H1 (cell line): ENCODE data around the gene DSTN. TPM values are rescaled to one million over a fixed set of nuclear protein-coding genes. Genes with fewer than 3 reads are reported as not detected.

Experiments
- CTCF ChIA-PET: fragments of 300-600 bp; sonication (Branson Sonifier 250); formaldehyde crosslinking; loops from one replicate; lab custom pipeline; 2021; ENCODE audit not compliant: partially characterized antibody; lab: Charles Lee
- POLR2A ChIA-PET: fragments of 300-600 bp; sonication (Branson Sonifier 250); formaldehyde crosslinking; loops from one replicate; lab custom pipeline; 2021; ENCODE audit warnings: inconsistent platforms; ENCODE audit not compliant: partially characterized antibody; lab: Charles Lee
- DNase-seq, 2 experiments: peaks; one replicate each; pipeline versions ENCODE4 v3.0.0 to v3.0.0-alpha.2; 2010 to 2022; ENCODE audit warnings: low spot score in 2 of 2, low read depth in 1 of 2, mixed read lengths in 1 of 2
- FAIRE-seq: peaks from 2 replicates; lab custom pipeline; 2011; peaks lifted over from hg19 to GRCh38; lab: Jason Lieb, UNC
- H2AFZ ChIP-seq: 2 replicates; pipeline ENCODE4 v1.8.1; 2012; ENCODE audit warnings: low read length, inconsistent platforms
- H2AK5ac ChIP-seq: 2 replicates; pipeline ENCODE4 v1.6.1; 2013; ENCODE audit warnings: low read depth, low read length
- H2BK120ac ChIP-seq: replicated peaks from 2 replicates; pipeline ENCODE3; 2013; ENCODE audit warnings: low read depth, low read length, inconsistent platforms
- H2BK12ac ChIP-seq: 2 replicates; pipeline ENCODE4 v1.6.1; 2013; ENCODE audit warnings: low read depth, low read length
- H2BK15ac ChIP-seq: 2 replicates; pipeline ENCODE4 v1.6.1; 2013; ENCODE audit warnings: low read length
- H2BK20ac ChIP-seq: 2 replicates; pipeline ENCODE4 v1.6.1; 2013; ENCODE audit warnings: low read length
- H2BK5ac ChIP-seq: 2 replicates; pipeline ENCODE4 v1.6.1; 2013; ENCODE audit warnings: low read depth, low read length
- H3K14ac ChIP-seq: 2 replicates; pipeline ENCODE4 v1.6.1; 2013; ENCODE audit warnings: inconsistent platforms; ENCODE audit not compliant: insufficient read length
- H3K18ac ChIP-seq: 2 replicates; pipeline ENCODE4 v1.6.1; 2013; ENCODE audit warnings: low read length; ENCODE audit errors: extremely low read depth
- H3K23ac ChIP-seq: 2 replicates; pipeline ENCODE4 v1.6.1; 2013; ENCODE audit warnings: inconsistent platforms; ENCODE audit not compliant: insufficient read length
- H3K23me2 ChIP-seq: 2 replicates; pipeline ENCODE4 v1.6.1; 2013; ENCODE audit warnings: low read depth, low read length
- H3K27ac ChIP-seq: 2 replicates; pipeline ENCODE4 v1.6.1; 2011; ENCODE audit warnings: low read depth, low read length, inconsistent platforms
- H3K27me3 ChIP-seq, 4 experiments: replicated peaks in 1 of 4; 1 replicate in 1 of 4; 2 replicates in 3 of 4; pipeline versions ENCODE4 v1.6.1 to v1.8.1; 2011 to 2013; ENCODE audit warnings: low read length in 3 of 4, mild to moderate bottlenecking in 3 of 4, inconsistent platforms in 2 of 4, mixed read lengths in 2 of 4, moderate library complexity in 1 of 4; ENCODE audit not compliant: control insufficient read depth in 3 of 4, insufficient read depth in 3 of 4; ENCODE audit errors: extremely low read depth in 1 of 4
- H3K36me3 ChIP-seq, 4 experiments: 2 replicates each; pipeline versions ENCODE4 v1.6.1 to v1.8.1; 2011 to 2013; ENCODE audit warnings: mild to moderate bottlenecking in 4 of 4, low read length in 3 of 4, moderate library complexity in 2 of 4, control low read depth in 1 of 4, inconsistent platforms in 1 of 4; ENCODE audit not compliant: insufficient read depth in 4 of 4, control insufficient read depth in 2 of 4
- H3K4ac ChIP-seq: replicated peaks from 2 replicates; pipeline ENCODE3; 2013; ENCODE audit warnings: low read length, low read depth, mixed read lengths, inconsistent platforms; ENCODE audit not compliant: insufficient read length
- H3K4me1 ChIP-seq, 4 experiments: replicated peaks in 1 of 4; 1 replicate in 1 of 4; 2 replicates in 3 of 4; pipeline versions ENCODE4 v1.6.1 to v1.8.1; 2011 to 2013; ENCODE audit warnings: low read length in 3 of 4, inconsistent platforms in 2 of 4, mixed read lengths in 1 of 4; ENCODE audit not compliant: insufficient read depth in 4 of 4, control insufficient read depth in 3 of 4
- H3K4me2 ChIP-seq, 2 experiments: 2 replicates each; pipeline versions ENCODE4 v1.6.1 to v1.8.1; 2011 to 2013; ENCODE audit warnings: low read depth in 2 of 2, low read length in 2 of 2, control low read depth in 1 of 2, inconsistent platforms in 1 of 2, mild to moderate bottlenecking in 1 of 2; ENCODE audit not compliant: insufficient read depth in 1 of 2
- H3K4me3 ChIP-seq, 4 experiments: fragments of 200-600, 300-600 bp in 1 of 4; sonication (generic), shearing (Covaris generic), sonication (Bioruptor Twin) in 1 of 4; 2 replicates each; pipeline versions ENCODE4 v1.5.1 to v1.8.1; 2011 to 2016; ENCODE audit warnings: low read length in 4 of 4, low read depth in 3 of 4, control low read depth in 2 of 4, inconsistent platforms in 2 of 4, mild to moderate bottlenecking in 2 of 4, mixed read lengths in 1 of 4, moderate library complexity in 1 of 4; ENCODE audit not compliant: insufficient read depth in 2 of 4; ENCODE audit errors: extremely low read depth in 1 of 4
- H3K56ac ChIP-seq: replicated peaks from 2 replicates; pipeline ENCODE3; 2013; ENCODE audit warnings: low read depth, mild to moderate bottlenecking, mixed read lengths, low read length, inconsistent platforms; ENCODE audit not compliant: insufficient read length
- H3K79me1 ChIP-seq: 2 replicates; pipeline ENCODE4 v1.6.1; 2013; ENCODE audit warnings: low read depth, low read length, control low read depth
- H3K79me2 ChIP-seq, 2 experiments: 2 replicates each; pipeline versions ENCODE4 v1.6.1 to v1.8.1; 2012 to 2013; ENCODE audit warnings: low read length in 2 of 2, mild to moderate bottlenecking in 2 of 2, inconsistent platforms in 1 of 2; ENCODE audit not compliant: insufficient read depth in 2 of 2, control insufficient read depth in 1 of 2
- H3K9ac ChIP-seq, 4 experiments: replicated peaks in 1 of 4; 1 replicate in 1 of 4; 2 replicates in 3 of 4; pipeline versions ENCODE4 v1.6.1 to v1.8.1; 2011 to 2013; ENCODE audit warnings: low read depth in 3 of 4, low read length in 3 of 4, control low read depth in 2 of 4, mild to moderate bottlenecking in 2 of 4, moderate library complexity in 2 of 4, inconsistent platforms in 1 of 4; ENCODE audit errors: extremely low read depth in 1 of 4
- H3K9me3 ChIP-seq, 2 experiments: 2 replicates each; pipeline versions ENCODE4 v1.6.1 to v1.8.1; 2012 to 2013; ENCODE audit warnings: mild to moderate bottlenecking in 2 of 2, moderate library complexity in 2 of 2, control low read depth in 1 of 2, inconsistent platforms in 1 of 2, low read depth in 1 of 2, low read length in 1 of 2, mixed read lengths in 1 of 2; ENCODE audit not compliant: insufficient read depth in 2 of 2
- H4K20me1 ChIP-seq, 2 experiments: replicated peaks in 1 of 2; 2 replicates each; pipeline versions ENCODE3 to v1.8.1; 2011 to 2013; ENCODE audit warnings: inconsistent platforms in 2 of 2, low read length in 2 of 2, mild to moderate bottlenecking in 1 of 2; ENCODE audit not compliant: insufficient read depth in 2 of 2, control insufficient read depth in 1 of 2
- H4K5ac ChIP-seq: 2 replicates; pipeline ENCODE4 v1.6.1; 2013; ENCODE audit warnings: low read length, low read depth, mixed read lengths, inconsistent platforms; ENCODE audit not compliant: insufficient read length
- H4K8ac ChIP-seq: 2 replicates; pipeline ENCODE4 v1.8.0; 2013; ENCODE audit warnings: mild to moderate bottlenecking, moderate library complexity, low read length, inconsistent platforms; ENCODE audit not compliant: insufficient read depth; ENCODE audit errors: extremely low read depth
- H4K91ac ChIP-seq: replicated peaks from 2 replicates; pipeline ENCODE3; 2013; ENCODE audit warnings: low read length, mixed read lengths, inconsistent platforms; ENCODE audit not compliant: insufficient read length
- SIN3A ChIP-seq, 2 experiments: IDR thresholded peaks in 1 of 2; conservative IDR thresholded peaks in 1 of 2; 2 replicates each; pipeline ENCODE4 v1.6.1; 2011 to 2012; ENCODE audit warnings: low read length in 2 of 2, improper control_type of control experiment in 1 of 2, low read depth in 1 of 2, mild to moderate bottlenecking in 1 of 2
- WGBS, 2 experiments: shearing (Covaris generic) in 1 of 2; methylation state at CpG; one replicate each; pipeline versions ENCODE4 v1.1.6 to v1.1.7; 2013 to 2015; ENCODE audit warnings: low lambda C conversion rate in 2 of 2, mixed read lengths in 2 of 2, inconsistent platforms in 1 of 2, low coverage in 1 of 2, missing lambda C conversion rate in 1 of 2; ENCODE audit not compliant: insufficient replicate concordance in 2 of 2, insufficient coverage in 1 of 2, insufficient read length in 1 of 2; ENCODE audit errors: extremely low coverage in 1 of 2, missing lambda C conversion rate in 1 of 2; 5-methylcytosine and 5-hydroxymethylcytosine counted together
- polyA plus RNA-seq, 7 experiments: library from polyadenylated mRNA; depleted of rRNA in 3 of 7; stranded (reverse) in 5 of 7; unstranded in 2 of 7; fragments of >200 nt in 5 of 7; fragments of 200-250 nt in 2 of 7; gene quantifications; 1 replicate in 5 of 7; 2 replicates in 1 of 7; 4 replicates in 1 of 7; pipeline versions ENCODE4 v1.2.1 to v1.2.3, GENCODE V29; 2011 to 2013; ENCODE audit warnings: missing spikeins in 2 of 7, mixed read lengths in 2 of 7
- total RNA-seq: library from RNA; stranded (reverse); fragmentation: NEBNext Ultra II Directional; extraction: Animal tissue kit (Norgen Biotek cat#: 25700); gene quantifications from 2 replicates; pipeline ENCODE4 v1.2.1, GENCODE V29; 2021

The DSTN gene
- total and polyA plus RNA-seq, 2 of the 8 experiments (the other 6 are each of a cell fraction or from before 2014, with no cell fraction given) = 43.3 to 208 TPM

- DNase-seq = no peak
- no peak overlapping the region for H3K27ac ChIP-seq
- H4K8ac ChIP-seq = no peak overlapping the region
- POLR2A ChIA-PET = interaction anchor here (1.2 to 2.1 kb wide), 2 partner anchors 9 to 17 kb away, joined by 3 to 5 read pairs; no protein-coding TSS in a partner anchor
- no peak overlapping the region for H4K5ac ChIP-seq
- no peak overlapping the region for H2BK15ac ChIP-seq
- no peak overlapping the region for H3K4me3 ChIP-seq
- no peak overlapping the region for H4K91ac ChIP-seq
- H3K9ac ChIP-seq = no peak overlapping the region
- peaks cover 12% of the 10 kb centered on the region for H3K79me1 ChIP-seq
- no peaks in the 10 kb centered on the region for H3K9me3 ChIP-seq
- CTCF ChIA-PET = interaction anchor here (1.1 to 2.5 kb wide), 5 partner anchors 10 to 305 kb away, joined by 4 to 9 read pairs (median 7); no protein-coding TSS in a partner anchor
- H3K79me2 ChIP-seq = peaks cover 0 to 11% of the 10 kb centered on the region in 2 experiments; a peak in 1 of 4 replicates
- H3K36me3 ChIP-seq = peaks cover 16 to 38% (median 24%) of the 10 kb centered on the region in 4 experiments
- no peaks in the 10 kb centered on the region for H3K23me2 ChIP-seq
- no peak overlapping the region for H3K23ac ChIP-seq
- FAIRE-seq = no peak
- H2AK5ac ChIP-seq = no peak overlapping the region
- H3K27me3 ChIP-seq = no peaks in the 10 kb centered on the region
- H2BK120ac ChIP-seq = no peak overlapping the region
- H2BK20ac ChIP-seq = no peak overlapping the region
- H2BK12ac ChIP-seq = no peak overlapping the region
- WGBS, 2 experiments = 82% methylated on average over 4 of the region's 4 CpGs; no CpG with 5 or more reads in 1 of the 2 experiments
- peaks cover 6 to 15% of the 10 kb centered on the region in 2 experiments for H4K20me1 ChIP-seq
- no peak overlapping the region for H3K4ac ChIP-seq
- no peak overlapping the region for H3K4me2 ChIP-seq
- no peak overlapping the region for H3K14ac ChIP-seq
- H3K18ac ChIP-seq = no peak overlapping the region
- H2BK5ac ChIP-seq = peak overlapping the region; percentile 61
- H3K4me1 ChIP-seq = peaks cover 0 to 7% (median 3%) of the 10 kb centered on the region in 4 experiments; a peak in 3 of 7 replicates
- no peak overlapping the region for H3K56ac ChIP-seq
- H2AFZ ChIP-seq = no peak overlapping the region
- no peak for TF ChIP-seq SIN3A (conservative IDR thresholded peaks at IDR 0.05 in 1 of 2, IDR thresholded peaks at IDR 0.05 in 1 of 2; ENCODE audit: low read depth in 1 of 2, low read length in 2 of 2)
Measured at GRCh38 chr20:17637413-17637780, 67.5 kb downstream of the DSTN start.
